HCT116 (cell line): Measurements from ENCODE around the gene SYNGR3. TPM values are rescaled to one million over a fixed set of nuclear protein-coding genes. Genes with fewer than 3 reads are reported as not detected.
A peak's percentile ranks its signal among the peaks of the same experiment; 100 is the strongest.

Source experiments
- ATAC-seq: fragments of 200-7000 bp; cut with Tn5 transposase; 2 replicates; pipeline ENCODE4 v1.9.1; 2020; ENCODE audit warnings: mild to moderate bottlenecking, moderate library complexity
- BruUV-seq: library from RNA; stranded (reverse); fragments of 400-500 nt; replicated peaks from 2 replicates; lab custom pipeline; 2021; lab: Mats Ljungman, UMichigan
- CTCF ChIA-PET: fragments of 300-600 bp; sonication (Branson Sonifier 250); formaldehyde crosslinking; loops from one replicate; lab custom pipeline; 2021; ENCODE audit warnings: antibody characterized with exemption; lab: Charles Lee
- POLR2A ChIA-PET: fragments of 300-600, 350-600 bp; sonication (Branson Sonifier 250); formaldehyde crosslinking; loops from one replicate; lab custom pipeline; 2021; ENCODE audit warnings: antibody characterized with exemption; lab: Charles Lee
- RAD21 ChIA-PET, 2 experiments: fragments of 300-600 bp; sonication (Branson Sonifier 250); formaldehyde crosslinking; loops; one replicate each; lab custom pipeline; 2023; ENCODE audit warnings: low total read pairs in 2 of 2; ENCODE audit not compliant: uncharacterized antibody in 2 of 2, unreplicated experiment in 2 of 2, low non-redundant PET in 1 of 2; lab: Charles Lee
- DNase-seq: peaks from one replicate; pipeline ENCODE4 v3.0.0-alpha.2; 2010; ENCODE audit warnings: low read depth, low spot score
- H2AFZ ChIP-seq: fragments of 200-600 bp; shearing (Covaris generic), sonication (generic); 2 replicates; pipeline ENCODE4 v1.6.1; 2017; ENCODE audit warnings: low read depth, mixed run types, mixed read lengths, antibody characterized with exemption, low read length; ENCODE audit not compliant: poor library complexity, severe bottlenecking
- H3K27ac ChIP-seq: 2 replicates; pipeline ENCODE4 v1.5.1; 2012; ENCODE audit warnings: low read depth, low read length
- H3K27me3 ChIP-seq: fragments of 200-600 bp; sonication (generic); 2 replicates; pipeline ENCODE4 v1.6.1; 2016; ENCODE audit warnings: mixed run types, low read length, mixed read lengths; ENCODE audit not compliant: insufficient read depth
- H3K36me3 ChIP-seq, 2 experiments: fragments of 200-500 bp in 1 of 2; fragments of 200-600 bp in 1 of 2; sonication (Bioruptor generic) in 1 of 2; sonication (generic) in 1 of 2; 2 replicates each; pipeline versions ENCODE4 v1.5.1 to v1.6.1; 2014 to 2016; ENCODE audit warnings: low read length in 2 of 2, inconsistent platforms in 1 of 2, mixed read lengths in 1 of 2, mixed run types in 1 of 2; ENCODE audit not compliant: insufficient read depth in 2 of 2, control insufficient read depth in 1 of 2
- H3K4me1 ChIP-seq, 2 experiments: fragments of 200-600 bp in 1 of 2; sonication (generic) in 1 of 2; 2 replicates each; pipeline versions ENCODE4 v1.5.1 to v1.6.1; 2012 to 2017; ENCODE audit warnings: low read length in 2 of 2, inconsistent platforms in 1 of 2, mild to moderate bottlenecking in 1 of 2, mixed read lengths in 1 of 2, mixed run types in 1 of 2, moderate library complexity in 1 of 2; ENCODE audit not compliant: insufficient read depth in 2 of 2, control insufficient read depth in 1 of 2
- H3K4me2 ChIP-seq: fragments of 200-600 bp; sonication (generic); 2 replicates; pipeline ENCODE4 v1.6.1; 2017; ENCODE audit warnings: mixed run types, low read length, mixed read lengths
- H3K4me3 ChIP-seq, 2 experiments: fragments of 200-600 bp in 1 of 2; sonication (generic) in 1 of 2; replicated peaks in 1 of 2; 2 replicates each; pipeline ENCODE4 v1.5.1; 2011 to 2016; ENCODE audit warnings: low read length in 2 of 2, control low read depth in 1 of 2, low read depth in 1 of 2, mild to moderate bottlenecking in 1 of 2, mixed read lengths in 1 of 2, mixed run types in 1 of 2
- H3K79me2 ChIP-seq: fragments of 200-600 bp; sonication (generic); 2 replicates; pipeline ENCODE4 v1.6.1; 2017; ENCODE audit warnings: mild to moderate bottlenecking, mixed run types, low read length, moderate library complexity, mixed read lengths; ENCODE audit not compliant: insufficient read depth
- H3K9ac ChIP-seq: fragments of 200-600 bp; sonication (generic); 2 replicates; pipeline ENCODE4 v1.6.1; 2016; ENCODE audit warnings: low read length, mixed read lengths
- H3K9me2 ChIP-seq: fragments of 200-600 bp; sonication (generic), shearing (Covaris generic); 2 replicates; pipeline ENCODE4 v1.6.1; 2017; ENCODE audit warnings: mixed run types, mild to moderate bottlenecking, moderate library complexity; ENCODE audit not compliant: insufficient read depth
- H3K9me3 ChIP-seq, 2 experiments: fragments of 200-500 bp in 1 of 2; fragments of 200-600 bp in 1 of 2; sonication (Bioruptor generic) in 1 of 2; sonication (generic) in 1 of 2; 2 replicates each; pipeline ENCODE4 v1.6.1; 2014 to 2017; ENCODE audit warnings: low read length in 2 of 2, mixed read lengths in 2 of 2, inconsistent platforms in 1 of 2, low read depth in 1 of 2, mild to moderate bottlenecking in 1 of 2, mixed run types in 1 of 2, moderate library complexity in 1 of 2; ENCODE audit not compliant: control insufficient read depth in 1 of 2, insufficient read depth in 1 of 2
- H4K20me1 ChIP-seq: fragments of 200-600 bp; sonication (generic), shearing (Covaris generic); 2 replicates; pipeline ENCODE4 v1.6.1; 2017; ENCODE audit warnings: mixed run types, mild to moderate bottlenecking, moderate library complexity; ENCODE audit not compliant: insufficient read depth
- ATF3 ChIP-seq: IDR thresholded peaks from 2 replicates; pipeline ENCODE4 v1.6.1; 2012
- CBX3 ChIP-seq: IDR thresholded peaks from 2 replicates; pipeline ENCODE4 v1.6.1; 2012; ENCODE audit warnings: low read depth
- CTCF ChIP-seq, 3 experiments: fragments of 200-600 bp in 1 of 3; sonication (generic) in 1 of 3; IDR thresholded peaks in 2 of 3; conservative IDR thresholded peaks in 1 of 3; 2 replicates each; pipeline ENCODE4 v1.5.1; 2012 to 2017; ENCODE audit warnings: low read depth in 2 of 3, low read length in 2 of 3, antibody characterized with exemption in 1 of 3, borderline replicate concordance in 1 of 3, control low read depth in 1 of 3, mild to moderate bottlenecking in 1 of 3, mixed read lengths in 1 of 3, mixed run types in 1 of 3, moderate library complexity in 1 of 3; ENCODE audit not compliant: insufficient read depth in 1 of 3
- EGR1 ChIP-seq: IDR thresholded peaks from 2 replicates; pipeline ENCODE4 v1.6.1; 2012; ENCODE audit warnings: low read depth
- EZH2 ChIP-seq: fragments of 200-600 bp; sonication (generic); IDR thresholded peaks from 2 replicates; pipeline ENCODE4 v1.6.1; 2017; ENCODE audit warnings: antibody characterized with exemption, mixed run types
- JUND ChIP-seq: IDR thresholded peaks from 2 replicates; pipeline ENCODE4 v1.6.1; 2012
- MAX ChIP-seq: IDR thresholded peaks from 2 replicates; pipeline ENCODE4 v1.6.1; 2012
- POLR2A ChIP-seq: IDR thresholded peaks from 2 replicates; pipeline ENCODE4 v1.7.0; 2011; ENCODE audit warnings: borderline replicate concordance; ENCODE audit not compliant: insufficient read depth, insufficient read length; ENCODE audit errors: extremely low read depth
- POLR2AphosphoS5 ChIP-seq: IDR thresholded peaks from 2 replicates; pipeline ENCODE4 v1.6.1; 2011; ENCODE audit warnings: mild to moderate bottlenecking, low read depth, low read length, moderate library complexity
- RAD21 ChIP-seq: IDR thresholded peaks from 2 replicates; pipeline ENCODE4 v1.6.1; 2012; ENCODE audit warnings: low read depth, mild to moderate bottlenecking
- REST ChIP-seq: IDR thresholded peaks from 2 replicates; pipeline ENCODE4 v1.6.1; 2012; ENCODE audit warnings: low read depth
- SIN3A ChIP-seq: IDR thresholded peaks from 2 replicates; pipeline ENCODE4 v1.6.1; 2012; ENCODE audit warnings: low read depth
- SP1 ChIP-seq: IDR thresholded peaks from 2 replicates; pipeline ENCODE4 v1.6.1; 2012; ENCODE audit warnings: low read depth
- SRF ChIP-seq: IDR thresholded peaks from 2 replicates; pipeline ENCODE4 v1.6.1; 2012; ENCODE audit warnings: low read depth
- TCF7L2 ChIP-seq: IDR thresholded peaks from 2 replicates; pipeline ENCODE4 v1.7.0; 2011; ENCODE audit warnings: borderline replicate concordance, inconsistent platforms; ENCODE audit not compliant: insufficient read depth, insufficient read length; ENCODE audit errors: extremely low read depth
- YY1 ChIP-seq: IDR thresholded peaks from 2 replicates; pipeline ENCODE4 v1.6.1; 2011; ENCODE audit warnings: low read length, low read depth, moderate library complexity, mild to moderate bottlenecking; ENCODE audit not compliant: insufficient replicate concordance; ENCODE audit errors: extremely low read depth
- ZBTB33 ChIP-seq: IDR thresholded peaks from 2 replicates; pipeline ENCODE4 v1.6.1; 2011; ENCODE audit warnings: mild to moderate bottlenecking, low read length, moderate library complexity; ENCODE audit not compliant: insufficient replicate concordance; ENCODE audit errors: extremely low read depth
- ZFX ChIP-seq: fragments of 450-650 bp; IDR thresholded peaks from 2 replicates; pipeline ENCODE4 v1.6.1; 2017
- ZNF274 ChIP-seq: fragments of 200-500 bp; sonication (Bioruptor generic); IDR thresholded peaks from 2 replicates; pipeline ENCODE4 v1.6.1; 2014; ENCODE audit warnings: mild to moderate bottlenecking, low read depth, low read length, inconsistent platforms
- intact Hi-C: fragments of 100-400 bp; cut with micrococcal nuclease; formaldehyde crosslinking; loops from 2 replicates; pipeline ENCODE4 v1.10.0; 2022
- total RNA-seq: library from RNA; stranded (reverse); gene quantifications from one replicate; pipeline ENCODE4 v1.2.1, GENCODE V29; 2021; ENCODE audit not compliant: unreplicated experiment

SYNGR3 gene
- total RNA-seq, 1 experiment from 2014 or later: 11.5 TPM

GRCh38 chr16:2009791-2010510 is 20.2 kb downstream of the SYNGR3 start, which contains the start of gene ZNF598:
TSS of gene ZNF598 (minus strand) at chr16:2009821.
- Histone ChIP-seq H3K9me2 (no peaks in the 10 kb centered on the region), H3K27me3 (no peaks in the 10 kb centered on the region), H3K79me2 (peaks cover 55% of the 10 kb centered on the region), H3K4me1 (peaks cover 23 to 50% of the 10 kb centered on the region in 2 experiments), H3K36me3 (0 out of 4 replicates have a peak, but pooled peaks cover 0 to 7% of the 10 kb centered on the region in 2 experiments), H3K27ac (peak within 1 kb of the TSS; percentile 92), H3K9ac (peak within 1 kb of the TSS; percentile 97), H3K9me3 (no peaks in the 10 kb centered on the region), H4K20me1 (peaks cover 9% of the 10 kb centered on the region; the same call in 1 of the 2 replicates), H2AFZ (no peak within 1 kb of the TSS), H3K4me2 (peak within 1 kb of the TSS; percentile 99), H3K4me3 (peak within 1 kb of the TSS; percentile 79 to 87)
- CTCF ChIA-PET: no interaction called here
- RAD21 ChIA-PET: no interaction called here
- POLR2A ChIA-PET: no interaction called here
- intact Hi-C loops: no loop called here
- TSS peak; percentile 97 for BruUV-seq
- DNase-seq: peak; percentile 60
- ATAC-seq: peak; percentile 90
- TF ChIP-seq ZBTB33: no peak
- 0 out of 2 replicates have a peak, but pooled peaks have one; percentile 39 for TF ChIP-seq SP1
- peak; percentile 82 for TF ChIP-seq POLR2AphosphoS5
- no peak for TF ChIP-seq CTCF (IDR thresholded peaks at IDR 0.05 in 2 of 3, conservative IDR thresholded peaks at IDR 0.05 in 1 of 3; ENCODE audit: borderline replicate concordance in 1 of 3, insufficient read depth in 1 of 3, low read depth in 2 of 3, low read length in 2 of 3)
- no peak for TF ChIP-seq RAD21
- peak; percentile 53 for TF ChIP-seq SIN3A
- TF ChIP-seq EGR1: no peak
- TF ChIP-seq ZFX: peak; percentile 62
- TF ChIP-seq MAX: peak; percentile 96
- TF ChIP-seq REST: no peak
- TF ChIP-seq TCF7L2: peak; percentile 27
- no peak for TF ChIP-seq POLR2A
- no peak for TF ChIP-seq EZH2
- TF ChIP-seq SRF: no peak
- no peak for TF ChIP-seq JUND
- peak; percentile 59 for TF ChIP-seq YY1
- no peak for TF ChIP-seq ATF3
- TF ChIP-seq CBX3: no peak
- no peak for TF ChIP-seq ZNF274
